GM19397 (cell line): Measurements from ENCODE around the gene ARMH2.

Experiments used
- ATAC-seq: cut with Tn5 transposase; IDR thresholded peaks from one replicate; pipeline ENCODE4 v1.9.1; 2021; ENCODE audit warnings: mild to moderate bottlenecking, moderate library complexity; ENCODE audit not compliant: unreplicated experiment

Gene ARMH2

GRCh38 chr6:24798740-24799540, at the start of gene ARMH2:
ARMH2 (minus strand) TSS chr6:24798917; CDS start chr6:24798857, 60 bp downstream.
- no peak for ATAC-seq

DNA sequence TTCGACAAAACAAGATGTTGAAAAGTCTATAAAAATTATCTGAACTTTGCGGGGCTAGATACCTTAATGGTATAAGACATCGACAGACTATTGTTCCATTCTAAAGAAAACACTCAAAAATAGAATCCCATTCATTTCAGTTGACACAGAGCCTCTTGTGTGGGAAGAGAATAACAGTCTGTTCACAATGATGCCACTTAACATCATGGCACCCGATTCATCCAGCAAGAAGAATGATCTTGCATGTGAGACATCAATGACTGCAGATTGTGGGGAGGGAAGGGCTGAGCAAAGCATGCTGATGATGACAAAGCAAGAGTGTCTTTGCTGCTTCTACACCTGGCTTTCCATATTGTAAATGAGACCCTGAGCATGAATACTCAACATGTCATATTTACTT, 49.7 kb upstream of the ARMH2 start:
- no peak for ATAC-seq

DNA sequence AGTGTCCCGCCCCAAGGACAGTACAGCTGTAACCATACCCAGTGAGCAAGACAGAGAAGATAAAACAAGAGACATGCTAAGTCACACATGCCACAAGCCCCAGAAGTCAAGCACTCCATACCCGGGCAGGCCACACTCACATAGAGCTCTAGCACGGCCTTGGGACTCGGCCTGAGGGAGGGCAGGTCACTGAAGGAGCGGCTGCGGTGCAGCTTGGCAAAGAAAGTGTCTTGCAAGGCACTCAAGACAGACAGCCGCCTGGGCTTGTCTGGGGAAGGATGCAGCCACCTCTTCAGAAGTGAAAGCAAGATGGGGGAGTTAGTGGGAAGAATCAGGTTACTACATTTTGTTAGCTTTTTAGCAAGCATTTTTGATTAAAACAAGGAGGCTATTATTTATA, 48.7 kb upstream of the ARMH2 start:
- no peak for ATAC-seq

- ATAC-seq = no peak
These were observed 46.9 kb upstream of the ARMH2 start for GRCh38 chr6:24845578-24845977.

- ATAC-seq = no peak
These were observed 46.2 kb upstream of the ARMH2 start for GRCh38 chr6:24844903-24845302.

- no peak for ATAC-seq
These were observed 45.3 kb upstream of the ARMH2 start for GRCh38 chr6:24844061-24844460.

- no peak for ATAC-seq
These were observed 41.5 kb upstream of the ARMH2 start for GRCh38 chr6:24840187-24840586.

DNA sequence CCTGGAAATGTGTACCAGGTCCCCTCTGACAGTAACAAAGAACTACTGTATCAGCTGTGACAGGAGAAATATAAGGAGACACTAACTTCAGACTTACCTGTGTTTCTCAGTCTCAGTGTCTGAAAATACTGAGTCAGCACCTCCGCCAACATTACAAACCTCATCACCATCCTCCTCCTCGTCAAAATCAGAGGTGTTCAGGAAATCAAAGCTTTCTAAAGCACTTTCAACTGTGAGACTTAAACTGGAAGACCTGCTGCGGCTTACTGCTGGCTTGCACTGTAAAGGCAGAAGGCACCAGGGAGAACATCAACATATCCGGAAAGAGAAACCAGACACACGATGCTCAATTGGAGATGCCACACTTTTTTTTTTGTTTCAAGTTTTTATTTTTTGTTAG, 40.3 kb upstream of the ARMH2 start:
- no peak for ATAC-seq

- no peak for ATAC-seq
These were observed 39.4 kb upstream of the ARMH2 start for GRCh38 chr6:24838081-24838480.

DNA sequence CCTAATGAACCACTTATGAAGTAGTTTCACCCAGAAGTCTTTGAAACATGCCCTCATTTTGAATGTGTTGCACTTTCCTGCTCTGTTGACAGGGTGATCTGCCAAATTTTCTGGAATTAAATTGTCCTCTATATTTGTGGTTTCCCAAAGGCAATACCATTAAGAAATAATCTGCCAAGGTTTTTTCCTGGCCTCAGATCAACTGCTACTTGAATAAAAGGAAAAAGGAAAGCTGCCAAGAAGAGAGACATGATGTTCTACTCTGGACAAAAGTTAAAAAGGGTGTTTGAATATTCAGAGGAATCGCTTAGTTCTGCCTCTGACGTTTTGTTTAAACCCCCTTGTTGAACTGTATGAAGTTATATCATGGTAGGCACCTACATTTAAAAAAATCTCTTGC, 37.4 kb upstream of the ARMH2 start:
- no peak for ATAC-seq

GRCh38 chr6:24833711-24834386, 35.1 kb upstream of the ARMH2 start:
- no peak for ATAC-seq

GRCh38 chr6:24832794-24833193, 34.1 kb upstream of the ARMH2 start:
- no peak for ATAC-seq

GRCh38 chr6:24831771-24832716, 33.3 kb upstream of the ARMH2 start:
- no peak for ATAC-seq

DNA sequence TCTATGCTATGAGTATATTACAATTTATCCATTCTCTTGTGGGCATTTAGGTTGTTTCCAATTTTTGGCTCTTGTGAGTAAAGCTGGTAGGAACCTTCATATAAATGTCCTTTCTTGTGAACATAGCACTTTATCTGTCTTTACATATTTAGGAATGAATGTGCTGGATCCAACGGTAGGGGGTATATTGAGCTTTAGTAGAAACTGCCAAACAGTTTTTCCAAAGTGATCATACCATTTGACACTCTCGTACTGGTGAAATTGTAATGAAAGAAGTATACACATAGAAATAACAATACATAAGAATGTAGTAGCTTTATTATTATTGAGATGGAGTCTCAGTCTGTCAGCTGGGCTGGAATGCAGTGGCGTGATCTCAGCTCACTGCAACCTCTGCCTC, 30.9 kb upstream of the ARMH2 start:
- no peak for ATAC-seq

DNA sequence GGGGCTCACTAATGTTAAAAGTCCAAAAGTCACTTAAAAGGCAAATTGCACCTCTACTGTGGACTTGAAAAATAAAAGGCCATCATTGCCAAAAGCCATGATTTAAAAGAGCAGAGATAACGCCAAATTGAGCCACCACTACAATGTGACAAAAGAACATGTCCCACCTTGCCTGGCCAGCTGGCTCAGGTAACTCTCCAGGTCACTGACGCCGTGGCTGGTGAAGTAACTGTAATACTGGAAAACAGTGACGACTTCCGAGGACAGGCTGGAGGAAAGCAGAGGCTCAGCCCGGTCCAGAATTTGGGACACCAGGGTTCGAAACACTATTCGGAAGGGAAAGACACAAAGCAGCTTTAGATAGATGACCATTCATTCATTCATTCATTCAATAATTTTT, 29.3 kb upstream of the ARMH2 start:
- ATAC-seq = no peak

GRCh38 chr6:24827162-24827561, 28.4 kb upstream of the ARMH2 start:
- no peak for ATAC-seq

- no peak for ATAC-seq
These were observed 26.5 kb upstream of the ARMH2 start for GRCh38 chr6:24825130-24825630.

DNA sequence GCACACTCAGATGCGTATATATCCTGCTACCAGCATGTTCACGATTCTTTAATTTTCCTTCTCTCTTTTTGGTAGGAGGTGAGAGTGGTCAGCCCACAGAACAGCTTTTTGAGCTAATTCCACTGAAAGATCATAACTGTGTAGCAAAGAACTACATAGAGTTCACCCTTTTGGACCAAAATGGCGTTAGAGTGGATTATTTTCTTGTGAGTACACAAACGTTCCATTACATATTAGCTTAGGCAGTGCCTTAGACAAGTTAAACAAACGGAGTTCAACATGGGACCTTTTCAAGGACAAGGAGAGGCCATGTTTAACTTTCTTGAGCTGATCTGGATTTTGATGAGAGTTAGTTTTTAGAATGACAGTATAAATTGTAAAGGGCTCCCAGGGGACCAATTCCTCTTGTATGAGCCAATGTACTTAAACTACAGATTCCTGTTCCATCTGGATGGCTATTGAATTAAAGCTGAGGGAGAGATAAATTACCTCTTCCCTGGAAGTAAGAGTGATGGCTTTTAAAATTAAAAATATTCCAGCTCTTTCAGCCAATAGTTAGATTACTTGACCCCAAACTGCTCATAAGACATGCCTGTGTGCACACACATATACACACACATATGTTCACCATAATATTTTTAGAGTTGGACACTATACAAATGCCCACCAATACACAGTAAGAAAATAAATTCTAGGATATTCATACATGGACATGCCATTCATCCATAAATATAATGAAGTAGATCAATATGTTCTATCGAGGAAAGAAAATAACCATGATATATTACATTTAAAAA, 25.6 kb upstream of the ARMH2 start:
- ATAC-seq = no peak

- no peak for ATAC-seq
These were observed 24.5 kb upstream of the ARMH2 start for GRCh38 chr6:24823185-24823584.

DNA sequence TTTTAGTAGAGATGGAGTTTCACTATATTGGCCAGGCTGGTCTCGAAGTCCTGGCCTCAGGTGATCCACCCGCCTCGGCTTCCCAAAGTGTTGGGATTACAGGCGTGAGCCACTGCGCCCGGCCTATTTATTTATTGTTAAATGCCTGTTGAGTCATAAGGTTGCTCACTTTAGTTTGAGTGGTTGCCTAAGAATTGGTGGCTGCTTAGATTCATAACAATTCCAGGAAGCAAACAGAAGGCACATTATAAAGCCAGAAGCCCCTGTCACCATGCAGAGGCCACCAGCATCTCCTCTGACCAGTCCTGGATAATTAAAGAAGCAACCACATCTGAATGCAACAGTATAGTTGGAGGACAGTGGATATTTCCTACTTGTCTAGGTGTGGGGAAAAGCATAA, 24.0 kb upstream of the ARMH2 start:
- no peak for ATAC-seq
